T-helper 1 cell treated with Interleukin-12 subunit alpha and Interleukin-12 subunit beta and Interleukin-4 antibody, amounts not matched to agents 30 ng/mL and 1 ng/mL, for 36 hours (primary cell): ENCODE data around the gene EXOC1L. TPM values are rescaled to one million over a fixed set of nuclear protein-coding genes. Genes with fewer than 3 reads are reported as not detected.

Source experiments
- intact Hi-C: fragments of 100-400 bp; cut with micrococcal nuclease; formaldehyde crosslinking; loops from one replicate; pipeline ENCODE4 v1.15.1; 2024
- total RNA-seq: library from RNA; stranded (reverse); gene quantifications from 2 replicates; pipeline ENCODE4 v1.2.3, GENCODE V29; 2022

EXOC1L gene
- total RNA-seq, 1 donor from 2014 or later: not detected

DNA sequence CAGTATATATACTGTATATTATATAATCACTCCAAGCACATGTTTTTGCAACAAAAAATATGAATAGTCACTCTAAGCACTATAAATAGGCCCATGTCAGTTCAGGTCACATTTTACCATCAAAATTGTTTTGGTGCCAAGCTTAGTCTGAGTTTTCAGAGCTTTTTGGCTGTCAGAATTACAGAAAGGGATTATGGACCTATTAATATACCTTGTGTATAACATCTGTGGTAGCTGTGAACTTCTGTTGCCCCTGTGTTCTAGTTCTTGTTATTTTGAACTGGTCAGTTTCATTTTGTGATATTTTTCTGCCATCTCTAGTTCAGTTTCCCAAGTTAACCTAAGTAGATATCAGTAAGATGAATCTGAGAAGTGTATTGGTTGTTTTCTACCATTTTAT, 56.8 kb downstream of the EXOC1L start:
- intact Hi-C loops: no loop called here

DNA sequence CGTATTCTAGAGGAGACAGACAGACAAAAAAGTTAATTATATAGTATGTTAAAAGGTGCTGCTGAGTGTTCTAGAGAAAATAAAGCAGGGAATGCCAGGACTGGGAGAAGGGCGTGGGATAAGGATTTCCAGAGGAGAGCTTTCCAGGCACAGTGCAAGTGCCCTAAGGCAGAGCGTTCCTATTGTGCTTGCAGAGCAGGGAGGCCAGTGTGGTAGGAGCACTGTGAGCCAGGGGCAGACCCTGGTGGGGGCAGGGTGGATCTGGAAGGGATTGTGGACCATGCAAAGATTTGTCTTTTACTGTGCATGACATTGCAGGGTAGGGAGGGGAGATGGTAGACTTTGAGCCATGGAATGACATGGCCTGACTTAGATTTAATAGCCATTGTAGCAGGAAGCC, 59.6 kb downstream of the EXOC1L start:
- intact Hi-C loops: no loop called here

DNA sequence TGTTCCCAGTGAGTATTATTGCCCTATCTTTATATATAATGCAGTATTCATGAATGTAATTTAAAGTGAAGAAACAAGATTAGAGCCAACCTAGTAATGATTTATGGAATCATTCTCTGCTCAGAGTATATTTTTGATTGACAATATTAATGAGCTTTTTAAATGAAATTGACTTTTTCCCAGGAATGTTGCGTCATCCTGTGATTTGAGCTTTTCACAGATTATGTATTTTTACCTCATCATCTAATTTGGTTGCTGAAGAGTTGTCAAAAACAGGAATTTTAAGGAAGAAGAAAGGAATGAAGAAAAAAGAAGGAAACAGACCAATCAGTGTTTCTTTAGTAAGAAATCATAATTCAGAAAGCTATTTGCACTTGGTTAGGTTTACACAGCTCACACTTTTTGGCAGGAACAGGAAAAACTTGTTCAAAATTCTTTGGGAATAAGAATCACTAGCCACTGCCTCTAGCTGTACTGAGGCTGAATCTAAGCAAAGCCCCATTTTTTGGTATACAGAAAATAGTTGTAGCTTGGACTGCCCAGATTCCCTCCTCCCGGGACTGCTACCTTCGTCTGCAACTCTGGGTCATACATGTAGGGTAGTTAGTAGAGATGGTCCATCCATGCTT, 61.2 kb downstream of the EXOC1L start:
- intact Hi-C loops: no loop called here

DNA sequence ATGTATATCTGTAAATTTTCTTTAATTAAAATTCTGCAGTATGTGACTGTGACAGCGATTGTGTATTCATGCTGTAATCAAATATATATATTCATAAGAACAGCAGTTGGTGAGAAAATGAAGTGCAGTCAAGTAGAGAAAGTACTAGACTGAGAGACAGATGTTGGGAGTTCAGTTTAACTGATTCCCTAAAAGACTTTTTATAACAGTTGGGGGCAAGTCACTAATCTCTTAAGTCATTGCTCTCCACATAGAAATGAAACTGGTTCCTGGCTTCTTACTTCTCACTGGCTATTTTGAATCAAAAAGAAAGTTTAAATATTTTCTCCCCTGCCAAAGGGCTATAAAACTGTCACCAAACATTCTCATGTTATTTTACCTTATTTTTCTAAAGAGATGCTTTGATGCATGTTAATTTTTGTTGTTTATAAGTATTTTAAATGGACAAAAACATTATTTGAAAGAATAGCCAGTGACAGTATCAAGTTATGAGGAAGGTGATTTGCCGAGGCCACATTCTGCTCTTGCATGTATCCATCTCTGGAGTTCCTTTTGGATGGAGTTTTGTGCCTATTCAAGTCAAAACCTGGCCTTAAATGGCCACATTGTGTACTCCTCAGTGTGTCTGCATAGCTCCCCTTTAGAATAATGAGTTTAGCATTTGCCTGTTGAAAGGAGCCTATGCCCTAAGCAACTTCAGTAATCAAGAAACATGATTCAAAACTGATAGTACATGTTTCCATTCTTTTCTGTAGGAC, 64.7 kb downstream of the EXOC1L start:
- intact Hi-C loops: no loop called here

DNA sequence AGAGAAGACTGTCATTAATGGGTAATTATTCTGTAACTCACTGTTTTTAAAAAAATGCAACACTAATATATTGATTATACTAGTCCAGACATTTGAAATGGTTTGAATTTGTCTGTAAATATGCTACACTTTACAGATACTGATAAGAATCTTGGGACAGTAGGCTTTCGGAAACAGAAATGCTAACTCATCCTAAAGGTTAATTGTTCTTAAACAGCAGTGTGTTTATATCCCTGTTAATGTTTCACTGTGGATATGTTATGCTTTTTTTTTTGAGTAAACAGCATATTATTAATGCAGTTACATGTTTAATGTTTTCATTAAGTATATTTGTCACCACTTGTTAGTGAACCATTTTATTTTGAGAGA, 65.2 kb downstream of the EXOC1L start:
- intact Hi-C loops: no loop called here

Other genes with a start within 250 kb of the EXOC1L start
- gene PDCL2, start 227.5 kb upstream of the EXOC1L start, total RNA-seq: not detected in 2 replicates
- not detected in 2 replicates for gene NMU, start 183.5 kb upstream of the EXOC1L start, total RNA-seq
- gene EXOC1, start 33.9 kb downstream of the EXOC1L start, total RNA-seq: 28.1 and 28.2 TPM in 2 replicates
- gene CEP135, start 129.2 kb downstream of the EXOC1L start, total RNA-seq: 21.7 and 23.9 TPM in 2 replicates